Breast epithelium (tissue), 3 donors: Measurements from ENCODE around the gene DNAAF9.

ENCODE experiments used
- POLR2AphosphoS5 ChIP-seq, 3 donors: sonication (generic); formaldehyde crosslinking; IDR thresholded peaks; one replicate each; pipeline ENCODE4 v1.6.1; 2017; ENCODE audit warnings: antibody characterized with exemption in 3 of 3
- TF ChIP-seq, protein P1 (sequence below), 3 donors: fragments of 450-650 bp; IDR thresholded peaks; one replicate each; pipeline ENCODE4 v1.5.1; 2016 to 2017; ENCODE audit warnings: antibody characterized with exemption in 3 of 3, mild to moderate bottlenecking in 3 of 3, moderate library complexity in 3 of 3

DNA sequence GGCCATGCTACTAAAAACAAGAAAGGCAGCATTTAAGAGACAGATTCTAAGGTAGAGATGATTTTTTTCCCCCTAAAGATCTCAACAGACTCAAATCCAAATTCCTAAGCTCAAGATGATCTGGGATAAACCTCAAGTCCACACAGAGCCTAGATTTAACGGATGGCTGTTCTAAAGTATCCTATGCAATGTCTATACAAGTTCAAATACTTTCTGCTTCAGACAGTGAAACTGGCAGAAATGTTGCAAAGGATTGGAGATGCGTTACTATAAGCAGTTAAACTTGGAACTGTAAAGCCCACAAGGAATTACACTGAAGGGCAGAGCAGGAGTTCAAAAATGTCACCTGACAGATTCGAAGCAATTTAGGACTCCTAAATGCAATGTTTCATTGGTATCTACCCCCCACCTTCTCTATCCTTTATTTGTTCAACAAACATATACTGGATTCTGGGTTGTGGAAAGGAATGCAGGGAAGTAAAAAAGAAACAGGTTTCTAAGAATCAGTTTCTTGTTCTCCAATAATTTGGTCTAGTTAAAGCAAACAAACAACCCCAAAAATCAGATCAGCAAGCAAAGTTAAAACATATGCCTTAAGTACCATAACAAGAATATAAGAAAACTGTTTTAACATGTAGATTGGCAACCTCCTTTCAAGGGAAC lies 1.6 kb downstream of the DNAAF9 start:
- no peak for TF ChIP-seq POLR2AphosphoS5 (IDR thresholded peaks at IDR 0.05)
- TF ChIP-seq, protein P1, sequence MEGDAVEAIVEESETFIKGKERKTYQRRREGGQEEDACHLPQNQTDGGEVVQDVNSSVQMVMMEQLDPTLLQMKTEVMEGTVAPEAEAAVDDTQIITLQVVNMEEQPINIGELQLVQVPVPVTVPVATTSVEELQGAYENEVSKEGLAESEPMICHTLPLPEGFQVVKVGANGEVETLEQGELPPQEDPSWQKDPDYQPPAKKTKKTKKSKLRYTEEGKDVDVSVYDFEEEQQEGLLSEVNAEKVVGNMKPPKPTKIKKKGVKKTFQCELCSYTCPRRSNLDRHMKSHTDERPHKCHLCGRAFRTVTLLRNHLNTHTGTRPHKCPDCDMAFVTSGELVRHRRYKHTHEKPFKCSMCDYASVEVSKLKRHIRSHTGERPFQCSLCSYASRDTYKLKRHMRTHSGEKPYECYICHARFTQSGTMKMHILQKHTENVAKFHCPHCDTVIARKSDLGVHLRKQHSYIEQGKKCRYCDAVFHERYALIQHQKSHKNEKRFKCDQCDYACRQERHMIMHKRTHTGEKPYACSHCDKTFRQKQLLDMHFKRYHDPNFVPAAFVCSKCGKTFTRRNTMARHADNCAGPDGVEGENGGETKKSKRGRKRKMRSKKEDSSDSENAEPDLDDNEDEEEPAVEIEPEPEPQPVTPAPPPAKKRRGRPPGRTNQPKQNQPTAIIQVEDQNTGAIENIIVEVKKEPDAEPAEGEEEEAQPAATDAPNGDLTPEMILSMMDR (IDR thresholded peaks at IDR 0.05) = no peak
